K562 (cell line): ENCODE measurements around the gene REEP2. TPM values are rescaled to one million over a fixed set of nuclear protein-coding genes. Genes with fewer than 3 reads are reported as not detected.

Source experiments
- BDP1 ChIP-seq: IDR thresholded peaks from 3 replicates; pipeline ENCODE4 v1.6.1; 2011; ENCODE audit not compliant: insufficient read length, insufficient read depth
- CHD7 ChIP-seq: fragments of 200-600 bp; sonication (generic); IDR thresholded peaks from one replicate; pipeline ENCODE4 v1.6.1; 2012; ENCODE audit warnings: mild to moderate bottlenecking, low read depth, low read length, inconsistent platforms
- CSDE1 ChIP-seq, 2 experiments: fragments of 450-650 bp; IDR thresholded peaks; 2 replicates each; pipeline ENCODE4 v1.6.1; 2016; ENCODE audit warnings: mild to moderate bottlenecking in 1 of 2
- ETS1 ChIP-seq: conservative IDR thresholded peaks from 2 replicates; pipeline ENCODE4 v1.6.1; 2011; ENCODE audit warnings: low read depth, mild to moderate bottlenecking, low read length; ENCODE audit not compliant: control insufficient read depth
- FOXJ3 ChIP-seq: sonication (generic); formaldehyde crosslinking; IDR thresholded peaks from 2 replicates; pipeline ENCODE4 v1.4.0; 2020; ENCODE audit warnings: mild to moderate bottlenecking, missing genetic modification reagents
- HNRNPUL1 ChIP-seq: fragments of 200-400 bp; formaldehyde crosslinking; IDR thresholded peaks from 2 replicates; pipeline ENCODE4 v1.6.1; 2017; ENCODE audit warnings: low read length
- MBD2 ChIP-seq: sonication (generic); IDR thresholded peaks from 2 replicates; pipeline ENCODE4 v1.6.1; 2016; ENCODE audit warnings: low read depth, borderline replicate concordance
- SAFB2 ChIP-seq: fragments of 200-400 bp; formaldehyde crosslinking; IDR thresholded peaks from 2 replicates; pipeline ENCODE4 v1.6.1; 2018; ENCODE audit warnings: borderline replicate concordance, low read length, low read depth, moderate library complexity; ENCODE audit not compliant: severe bottlenecking
- SRF ChIP-seq, 2 experiments: fragments of 250-450, 450-650 bp in 1 of 2; sonication (Bioruptor Pico) in 1 of 2; sonication (generic) in 1 of 2; formaldehyde crosslinking; IDR thresholded peaks; 2 replicates each; pipeline versions ENCODE4 v1.5.0 to v1.5.1; 2020 to 2022; ENCODE audit warnings: mild to moderate bottlenecking in 1 of 2, missing genetic modification reagents in 1 of 2
- STAT6 ChIP-seq: sonication (generic); formaldehyde crosslinking; IDR thresholded peaks from 2 replicates; pipeline ENCODE4 v1.8.1; 2023; ENCODE audit warnings: mild to moderate bottlenecking, missing genetic modification reagents
- TAF7 ChIP-seq: fragments of 450-650 bp; IDR thresholded peaks from 2 replicates; pipeline ENCODE4 v1.6.1; 2016; ENCODE audit warnings: missing genetic modification characterization, missing compliant biosample characterization
- ZNF133 ChIP-seq: fragments of 250-450 bp; sonication (Bioruptor Pico); IDR thresholded peaks from 2 replicates; pipeline ENCODE4 v1.4.0; 2020; ENCODE audit warnings: mild to moderate bottlenecking
- ZNF408 ChIP-seq: fragments of 250-450 bp; sonication (Bioruptor Pico); IDR thresholded peaks from 2 replicates; pipeline ENCODE4 v1.4.0; 2020; ENCODE audit warnings: low read depth, mild to moderate bottlenecking, moderate library complexity
- polyA plus RNA-seq, 8 experiments: library from polyadenylated mRNA; depleted of rRNA in 4 of 8; stranded (reverse) in 5 of 8; unstranded in 3 of 8; fragments of >200 nt; fragmentation: Nextera tagmentation in 2 of 8; fragmentation: Illumina TruSeq in 1 of 8; extraction: Ambion mirVana in 2 of 8; extraction: Trizol in 1 of 8; gene quantifications; 2 replicates each; pipeline versions ENCODE4 v1.2.1 to v1.2.3, GENCODE V29; 2011 to 2014; ENCODE audit warnings: inconsistent platforms in 1 of 8, missing spikeins in 1 of 8
- total RNA-seq, 7 experiments: library from RNA; depleted of rRNA in 6 of 7; stranded (reverse); fragments of >200 nt in 6 of 7; fragmentation: Illumina TruSeq in 2 of 7; extraction: Trizol in 2 of 7; gene quantifications; 2 replicates each; pipeline versions ENCODE4 v1.2.1 to v1.2.3, GENCODE V29; 2011 to 2021; ENCODE audit warnings: low replicate concordance in 1 of 7

Gene REEP2
- total and polyA plus RNA-seq, 9 of the 15 experiments (the other 6 are each of a cell fraction or from before 2014, with no cell fraction given) = 0.03 to 1.1 (median 0.12) TPM; not detected in 1

- TF ChIP-seq TAF7 (tag) = 0 out of 2 replicates have a peak, but pooled peaks have one; percentile 47
- no peak for TF ChIP-seq SRF (CRISPR knock-in tag; IDR thresholded peaks at IDR 0.05)
- no peak for TF ChIP-seq SAFB2
- TF ChIP-seq HNRNPUL1 = no peak
- no peak for TF ChIP-seq ZNF408 (CRISPR knock-in tag)
- no peak for TF ChIP-seq FOXJ3 (CRISPR knock-in tag)
- TF ChIP-seq ETS1 = no peak
- TF ChIP-seq CHD7 = no peak
- TF ChIP-seq CSDE1 (IDR thresholded peaks at IDR 0.05) = no peak
- no peak for TF ChIP-seq BDP1
- TF ChIP-seq STAT6 (CRISPR knock-in tag) = no peak
- no peak for TF ChIP-seq ZNF133 (CRISPR knock-in tag)
- no peak for TF ChIP-seq MBD2
Measured at GRCh38 chr5:138463419-138464007, 24.7 kb downstream of the REEP2 start (continued).
